MCF 10A (cell line): ENCODE measurements around the gene FOXN3. TPM values are rescaled to one million over a fixed set of nuclear protein-coding genes. Genes with fewer than 3 reads are reported as not detected.

ENCODE experiments used
- BruUV-seq: library from RNA; stranded (reverse); fragments of 400-500 nt; replicated peaks from 2 replicates; lab custom pipeline; 2021; lab: Mats Ljungman, UMichigan
- CTCF ChIA-PET: fragments of 300-600 bp; sonication (Branson Sonifier 250); formaldehyde crosslinking; extraction: SDS; loops from one replicate; lab custom pipeline; 2021; ENCODE audit warnings: antibody characterized with exemption, inconsistent platforms; lab: Yijun Ruan, JAX
- POLR2A ChIA-PET: fragments of 300-600, 350-650 bp; sonication (Branson Sonifier 250); formaldehyde crosslinking; extraction: SDS; loops from one replicate; lab custom pipeline; 2020; ENCODE audit warnings: antibody characterized with exemption, inconsistent platforms; lab: Yijun Ruan, JAX
- DNase-seq: peaks from one replicate; pipeline ENCODE4 v3.0.0-alpha.2; 2018; ENCODE audit not compliant: unreplicated experiment
- H3K27ac Mint-ChIP-seq: one replicate; pipeline ENCODE4 v1.8.0; 2022; ENCODE audit warnings: mild to moderate bottlenecking, low read depth, mixed read lengths; ENCODE audit not compliant: unreplicated experiment
- H3K27me3 Mint-ChIP-seq: one replicate; pipeline ENCODE4 v1.8.0; 2022; ENCODE audit warnings: mixed read lengths; ENCODE audit not compliant: insufficient read depth, unreplicated experiment
- H3K36me3 Mint-ChIP-seq: one replicate; pipeline ENCODE4 v1.8.0; 2022; ENCODE audit warnings: mild to moderate bottlenecking, moderate library complexity, mixed read lengths; ENCODE audit not compliant: insufficient read depth, unreplicated experiment
- H3K4me1 Mint-ChIP-seq: one replicate; pipeline ENCODE4 v1.8.0; 2022; ENCODE audit warnings: mixed read lengths; ENCODE audit not compliant: insufficient read depth, unreplicated experiment
- H3K4me3 Mint-ChIP-seq: one replicate; pipeline ENCODE4 v1.8.0; 2022; ENCODE audit warnings: mild to moderate bottlenecking, moderate library complexity, mixed read lengths; ENCODE audit not compliant: unreplicated experiment
- H3K9me3 Mint-ChIP-seq: one replicate; pipeline ENCODE4 v1.8.0; 2022; ENCODE audit warnings: mixed read lengths; ENCODE audit not compliant: unreplicated experiment
- intact Hi-C: fragments of 100-400 bp; cut with micrococcal nuclease; formaldehyde crosslinking; loops from 2 replicates; pipeline ENCODE4 v1.14.1; 2022
- total RNA-seq: library from RNA; stranded (reverse); gene quantifications from 2 replicates; pipeline ENCODE4 v1.2.3, GENCODE V29; 2022
- TF ChIP-seq, protein P1 (sequence below): fragments of 200-600 bp; IDR thresholded peaks from one replicate; pipeline ENCODE4 v1.8.0; 2022; ENCODE audit warnings: antibody characterized with exemption, mild to moderate bottlenecking; ENCODE audit not compliant: unreplicated experiment

FOXN3 gene
- total RNA-seq, 1 experiment from 2014 or later: 27.1 TPM

DNA sequence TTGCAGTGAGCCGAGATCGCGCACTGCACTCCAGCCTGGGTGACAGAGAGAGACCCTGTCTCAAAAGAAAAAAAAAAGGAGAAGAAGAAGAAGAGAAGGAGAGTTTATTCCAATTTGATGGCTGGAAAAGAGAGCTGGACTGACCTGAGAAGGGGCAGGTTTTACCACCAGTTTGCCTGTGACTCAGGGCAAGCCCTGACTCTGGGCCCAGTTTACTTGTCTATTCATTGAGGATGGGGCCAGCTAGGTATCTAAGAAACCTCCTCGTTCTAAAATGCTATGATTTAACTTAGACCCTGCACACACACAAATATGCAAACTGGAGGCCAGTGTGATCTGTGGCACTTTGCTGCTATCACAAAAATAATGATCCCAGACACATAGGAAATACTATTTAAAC is 155.0 kb downstream of the FOXN3 start:
- no peak for DNase-seq
- Mint-ChIP-seq H3K9me3 (no peaks in the 10 kb centered on the region), H3K4me3 (no peak overlapping the region), H3K27ac (no peak overlapping the region), H3K4me1 (no peaks in the 10 kb centered on the region), H3K27me3 (no peaks in the 10 kb centered on the region), H3K36me3 (peaks cover 2% of the 10 kb centered on the region)
- BruUV-seq: no TSS peak
- ChIA-PET POLR2A (no interaction called here), CTCF (no interaction called here)
- TF ChIP-seq, protein P1, sequence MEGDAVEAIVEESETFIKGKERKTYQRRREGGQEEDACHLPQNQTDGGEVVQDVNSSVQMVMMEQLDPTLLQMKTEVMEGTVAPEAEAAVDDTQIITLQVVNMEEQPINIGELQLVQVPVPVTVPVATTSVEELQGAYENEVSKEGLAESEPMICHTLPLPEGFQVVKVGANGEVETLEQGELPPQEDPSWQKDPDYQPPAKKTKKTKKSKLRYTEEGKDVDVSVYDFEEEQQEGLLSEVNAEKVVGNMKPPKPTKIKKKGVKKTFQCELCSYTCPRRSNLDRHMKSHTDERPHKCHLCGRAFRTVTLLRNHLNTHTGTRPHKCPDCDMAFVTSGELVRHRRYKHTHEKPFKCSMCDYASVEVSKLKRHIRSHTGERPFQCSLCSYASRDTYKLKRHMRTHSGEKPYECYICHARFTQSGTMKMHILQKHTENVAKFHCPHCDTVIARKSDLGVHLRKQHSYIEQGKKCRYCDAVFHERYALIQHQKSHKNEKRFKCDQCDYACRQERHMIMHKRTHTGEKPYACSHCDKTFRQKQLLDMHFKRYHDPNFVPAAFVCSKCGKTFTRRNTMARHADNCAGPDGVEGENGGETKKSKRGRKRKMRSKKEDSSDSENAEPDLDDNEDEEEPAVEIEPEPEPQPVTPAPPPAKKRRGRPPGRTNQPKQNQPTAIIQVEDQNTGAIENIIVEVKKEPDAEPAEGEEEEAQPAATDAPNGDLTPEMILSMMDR: no peak
- intact Hi-C loops: no loop called here

DNA sequence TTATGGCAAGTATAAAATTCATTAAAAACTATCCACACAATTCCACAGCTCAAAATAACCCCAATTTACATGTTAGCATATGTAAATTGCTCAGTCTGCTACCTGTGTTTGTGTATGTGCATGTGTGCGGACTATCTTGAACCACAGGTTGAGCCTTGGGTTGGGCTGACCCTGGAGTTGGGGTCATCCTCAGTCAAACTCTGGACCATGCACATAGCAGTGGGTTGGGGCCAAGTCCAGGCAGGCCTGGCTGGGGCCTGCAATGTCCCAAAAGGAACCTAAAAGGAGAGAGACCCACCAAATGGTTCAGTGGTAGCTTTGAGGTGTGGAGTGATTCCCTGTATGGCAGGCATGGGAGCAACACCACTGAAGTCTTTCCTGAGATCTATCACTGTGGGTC is 156.1 kb downstream of the FOXN3 start:
- H3K4me1 Mint-ChIP-seq: no peaks in the 10 kb centered on the region
- no peak overlapping the region for H3K4me3 Mint-ChIP-seq
- POLR2A ChIA-PET: no interaction called here
- no peaks in the 10 kb centered on the region for H3K27me3 Mint-ChIP-seq
- DNase-seq: no peak
- peaks cover 6% of the 10 kb centered on the region for H3K36me3 Mint-ChIP-seq
- CTCF ChIA-PET: interaction anchor here (1.2 to 1.5 kb wide), 2 partner anchors 22 to 649 kb away, joined by 4 read pairs; no protein-coding TSS in a partner anchor
- no peak overlapping the region for H3K27ac Mint-ChIP-seq
- intact Hi-C loops: no loop called here
- H3K9me3 Mint-ChIP-seq: no peaks in the 10 kb centered on the region
- BruUV-seq: no TSS peak
- TF ChIP-seq, protein P1: no peak

DNA sequence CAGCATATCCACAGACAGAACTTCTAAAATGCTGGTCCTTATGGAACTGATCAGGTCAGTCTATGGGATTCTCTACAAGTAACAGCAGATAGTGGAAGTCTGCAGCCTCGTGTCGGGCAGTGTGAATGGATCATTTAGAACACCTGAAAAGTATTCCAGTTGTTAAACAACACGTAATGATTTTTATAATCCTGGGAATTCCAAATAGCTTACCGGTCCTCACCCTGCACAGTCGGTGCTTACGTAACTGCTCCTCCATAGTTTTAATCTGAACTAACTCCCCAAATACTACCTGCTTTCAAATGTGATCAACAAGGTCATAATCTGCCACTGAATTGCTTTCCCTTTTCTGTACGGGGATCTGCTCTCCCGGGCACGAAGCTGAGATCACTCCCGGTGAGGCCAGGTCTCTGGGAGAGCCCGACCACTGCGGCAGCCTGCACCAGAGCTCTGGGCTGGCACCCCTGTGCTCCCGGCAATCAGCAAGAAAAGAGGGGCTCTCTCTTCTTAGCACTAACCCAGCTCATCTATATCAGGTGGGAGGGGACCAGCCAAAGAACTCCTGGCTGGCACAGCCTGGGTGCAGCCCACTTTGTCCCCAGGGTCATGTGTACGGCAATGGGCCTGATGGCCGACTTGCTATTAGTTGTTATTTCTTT is 157.0 kb downstream of the FOXN3 start:
- H3K9me3 Mint-ChIP-seq: no peaks in the 10 kb centered on the region
- TF ChIP-seq, protein P1: no peak
- intact Hi-C loops: no loop called here
- H3K27ac Mint-ChIP-seq: no peak overlapping the region
- no peaks in the 10 kb centered on the region for H3K4me1 Mint-ChIP-seq
- no peak overlapping the region for H3K4me3 Mint-ChIP-seq
- no peaks in the 10 kb centered on the region for H3K27me3 Mint-ChIP-seq
- BruUV-seq: no TSS peak
- H3K36me3 Mint-ChIP-seq: peaks cover 6% of the 10 kb centered on the region
- CTCF ChIA-PET: interaction anchor here (0.7 to 1.5 kb wide), 3 partner anchors 23 to 650 kb away, joined by 3 to 4 read pairs (median 4); no protein-coding TSS in a partner anchor
- no peak for DNase-seq
- POLR2A ChIA-PET: no interaction called here

DNA sequence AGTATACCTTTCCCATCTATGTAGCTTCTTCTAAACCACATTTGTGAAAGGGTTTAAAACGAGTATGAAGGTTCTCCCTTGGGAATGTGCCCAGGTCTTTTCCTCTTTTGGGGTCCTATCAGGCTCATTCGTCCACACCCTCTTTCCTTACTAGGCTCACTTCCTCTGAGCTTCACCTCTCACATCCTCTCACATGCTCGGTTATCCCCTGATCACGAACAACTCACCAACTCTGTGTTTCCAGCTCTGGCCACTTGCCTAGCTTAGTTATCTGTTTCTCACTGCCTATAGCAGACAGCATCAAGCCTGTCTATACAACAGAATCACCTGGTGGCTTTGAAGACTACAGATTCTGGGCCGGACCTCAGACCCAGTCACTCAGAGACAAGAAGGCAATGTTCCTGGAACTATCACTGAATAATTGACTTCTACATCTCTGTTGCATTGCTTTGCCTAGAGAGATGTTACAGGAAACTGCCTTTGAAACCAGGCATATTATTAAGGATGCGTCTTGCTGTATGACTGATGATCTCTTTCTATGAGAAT is 158.2 kb downstream of the FOXN3 start:
- TF ChIP-seq, protein P1: no peak
- no peaks in the 10 kb centered on the region for H3K27me3 Mint-ChIP-seq
- no peak overlapping the region for H3K27ac Mint-ChIP-seq
- H3K4me3 Mint-ChIP-seq: no peak overlapping the region
- ChIA-PET CTCF (interaction anchor here (0.5 to 1.1 kb wide), 3 partner anchors 13 to 931 kb away, joined by 3 to 4 read pairs (median 3); no protein-coding TSS in a partner anchor), POLR2A (no interaction called here)
- H3K9me3 Mint-ChIP-seq: no peaks in the 10 kb centered on the region
- no peaks in the 10 kb centered on the region for H3K4me1 Mint-ChIP-seq
- H3K36me3 Mint-ChIP-seq: peaks cover 6% of the 10 kb centered on the region
- intact Hi-C loops: no loop called here
- DNase-seq: no peak
- no TSS peak for BruUV-seq
